Measurements from ENCODE around the gene KIAA0319L.

Gene KIAA0319L

DNA sequence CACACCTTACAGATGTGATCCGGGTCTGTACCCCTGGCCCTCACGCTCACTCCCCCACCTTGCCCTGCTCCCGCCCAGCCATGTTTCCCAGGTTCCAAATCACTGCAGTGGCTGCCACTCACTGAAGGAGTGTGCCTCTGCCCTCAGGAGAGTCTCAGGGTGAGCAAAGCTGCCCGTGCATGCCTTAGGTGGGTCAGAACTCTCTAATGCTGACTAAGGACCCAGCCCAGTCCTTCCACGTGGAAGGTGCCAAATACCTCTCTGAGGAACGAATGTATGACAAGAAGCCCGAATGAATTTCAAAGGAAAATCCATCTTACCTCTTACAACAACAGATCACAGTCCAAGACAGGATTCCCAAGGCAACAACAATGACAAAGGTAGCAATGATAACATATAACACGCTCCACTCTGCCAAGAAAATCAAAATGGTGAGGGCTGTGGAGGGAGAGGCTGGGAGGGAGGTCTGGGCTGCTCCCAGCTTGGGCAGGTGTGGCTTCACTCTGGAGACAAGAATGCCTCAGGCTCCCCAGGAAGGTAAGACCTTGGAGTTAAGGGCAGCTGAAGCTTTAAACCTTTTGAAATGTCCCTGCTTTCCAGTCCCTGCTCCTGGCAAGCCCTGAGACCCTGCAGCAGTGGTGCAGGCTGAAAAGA lies 115.2 kb downstream of the KIAA0319L start:
- no peak for DNase-seq

DNA sequence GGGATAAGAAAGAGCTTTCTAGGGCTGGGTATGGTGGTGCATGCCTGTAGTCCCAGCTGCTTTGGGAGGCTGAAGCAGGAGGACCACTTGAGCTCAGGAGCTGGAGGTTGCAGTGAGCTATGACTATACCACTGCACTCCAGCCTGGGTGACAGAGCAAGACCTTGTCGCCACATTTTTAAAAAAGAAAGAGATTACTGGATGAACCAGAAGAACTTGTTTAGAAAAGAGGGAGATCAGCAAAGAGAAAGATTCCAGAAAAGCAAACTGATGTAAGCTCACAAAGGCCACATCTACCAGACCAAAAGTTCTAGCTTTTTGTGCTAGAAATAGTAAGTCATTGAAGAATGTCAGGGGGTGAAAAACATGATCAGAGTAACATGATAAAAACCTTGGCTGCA lies 117.6 kb downstream of the KIAA0319L start:
- no peak for DNase-seq

DNA sequence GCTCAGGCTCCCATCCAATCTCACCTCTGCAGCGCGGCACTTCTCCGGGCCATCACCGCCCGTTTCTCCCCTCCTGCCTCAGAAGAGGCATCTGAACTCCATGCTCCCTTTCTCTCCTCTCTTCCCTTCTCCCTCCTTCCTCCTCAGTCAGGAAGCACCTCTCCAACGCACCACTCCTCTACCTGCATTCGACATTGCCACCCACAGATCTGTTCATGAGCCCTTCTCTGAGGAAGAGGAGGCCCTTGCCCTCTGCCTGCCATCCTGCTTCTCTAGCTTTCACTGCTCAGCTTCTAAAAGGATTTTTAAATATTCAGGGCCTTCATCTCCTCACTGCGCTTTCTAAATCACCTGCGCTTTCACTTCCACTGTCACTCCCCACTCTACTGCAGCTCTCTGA lies 120.0 kb downstream of the KIAA0319L start:
- DNase-seq = no peak

DNA sequence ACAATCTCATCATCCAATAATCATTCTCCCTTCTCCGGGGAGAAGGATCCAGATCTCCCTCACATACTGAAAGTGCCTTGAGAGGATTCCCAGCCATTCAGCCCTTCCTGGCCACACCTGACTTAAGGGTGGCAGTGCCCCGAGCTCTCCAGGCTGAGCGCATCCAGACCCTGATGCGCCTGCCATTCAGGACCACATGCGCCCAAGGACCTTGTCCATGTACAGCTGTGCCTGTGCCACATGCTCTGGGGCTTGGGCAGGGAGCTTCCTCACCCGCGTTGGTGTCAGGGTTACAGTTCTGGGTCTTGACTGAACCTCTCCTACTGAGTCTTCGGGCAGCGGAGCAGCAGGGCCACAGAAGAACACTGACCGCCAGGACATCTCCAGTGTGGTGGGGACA lies 121.1 kb downstream of the KIAA0319L start:
- DNase-seq = no peak

DNA sequence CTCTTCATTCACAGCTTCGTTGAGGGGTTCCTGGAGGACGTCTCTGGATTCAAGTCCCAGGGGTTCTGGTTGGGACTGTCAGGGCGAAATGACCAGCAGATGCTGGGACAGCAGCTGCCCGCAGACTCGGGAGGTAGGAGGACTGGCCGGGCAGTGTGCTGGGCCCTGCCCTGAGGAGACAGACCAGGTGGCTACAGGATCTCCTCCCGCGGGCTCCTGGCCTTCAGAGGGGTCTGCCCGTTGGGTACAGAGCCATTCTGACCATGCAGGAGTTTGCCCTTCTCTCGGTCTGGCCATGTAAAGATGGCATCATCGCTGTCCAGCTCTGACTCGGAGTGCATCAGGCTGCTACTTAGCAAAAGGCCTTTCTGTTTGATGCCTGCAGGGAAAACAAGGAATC lies 122.5 kb downstream of the KIAA0319L start:
- DNase-seq = no peak

DNA sequence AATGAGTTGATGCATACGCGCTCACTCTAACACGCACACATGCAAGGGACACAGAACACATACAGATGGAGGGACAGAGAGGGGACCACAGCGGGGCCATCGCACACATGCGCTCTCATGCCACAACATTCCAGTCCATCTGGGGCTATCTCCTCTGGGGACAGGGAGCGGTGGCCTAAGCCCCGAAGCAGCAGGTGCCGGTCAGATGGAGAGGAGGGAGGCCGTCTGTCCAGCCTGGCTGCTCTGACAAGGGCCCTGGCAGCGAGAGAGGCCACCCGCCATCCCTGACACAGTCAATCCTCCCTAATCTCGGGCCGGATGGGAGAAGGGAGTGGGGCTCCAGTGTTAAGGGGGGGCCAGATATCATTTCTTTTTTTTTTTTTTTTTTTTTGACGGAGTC lies 123.5 kb downstream of the KIAA0319L start:
- DNase-seq = no peak

DNA sequence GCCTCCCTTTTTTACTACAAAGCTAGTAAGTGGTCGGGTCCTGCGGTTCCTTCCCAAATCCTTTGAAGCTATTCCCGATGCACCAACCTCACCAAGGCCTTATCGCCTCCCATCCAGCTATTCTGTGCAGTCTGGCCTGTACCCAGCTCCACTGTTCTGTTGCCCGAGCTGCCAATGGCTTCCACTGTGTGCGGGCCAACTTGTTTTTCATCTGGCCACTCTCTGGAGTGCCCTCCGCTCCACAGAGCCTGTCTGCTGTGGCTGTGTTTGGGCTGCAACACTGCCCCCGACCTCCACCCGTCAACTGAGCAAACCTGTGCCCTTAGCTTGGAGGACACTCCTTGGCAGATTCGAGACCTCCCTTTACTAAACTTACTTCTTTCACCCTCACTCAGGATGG lies 125.0 kb downstream of the KIAA0319L start:
- no peak for DNase-seq

DNA sequence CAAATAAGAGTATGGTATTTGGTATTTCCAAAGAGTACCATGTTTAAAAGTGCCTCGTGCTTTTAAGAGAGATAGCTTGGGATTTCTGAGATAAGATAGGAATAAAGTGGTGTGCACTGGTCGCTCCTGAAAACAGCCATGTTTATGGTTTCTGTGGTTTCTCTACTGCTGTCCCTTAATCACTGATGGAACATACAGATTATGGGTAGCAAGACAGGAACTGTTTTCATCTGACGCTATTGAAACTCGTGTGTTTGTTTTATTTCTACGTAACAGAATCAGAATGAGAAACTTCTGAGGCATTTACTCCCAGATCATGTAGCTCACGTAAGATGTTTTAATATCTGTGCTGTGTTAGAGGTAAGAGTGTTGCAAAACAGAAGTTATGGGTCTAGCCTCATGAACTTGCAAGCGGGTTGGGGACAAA lies 126.0 kb downstream of the KIAA0319L start:
- DNase-seq = no peak

DNA sequence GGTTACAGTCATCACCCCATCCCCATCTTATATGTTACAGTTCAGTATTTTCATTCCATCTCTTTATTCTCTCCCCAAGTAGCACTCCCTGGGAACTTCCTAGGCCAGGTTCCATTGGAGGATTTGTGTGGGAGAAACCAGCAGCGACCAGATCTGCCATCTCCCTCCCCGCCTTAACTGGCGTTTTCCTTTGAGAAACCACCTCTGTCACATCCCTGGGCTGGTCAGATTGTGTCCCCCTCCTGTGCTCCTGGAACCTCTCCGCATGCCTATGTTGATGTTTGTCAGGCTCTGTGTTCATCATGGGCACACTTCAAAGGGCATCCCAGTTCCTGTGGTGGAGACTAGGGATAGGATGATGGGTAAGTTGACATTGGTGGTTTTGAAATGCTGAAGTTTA lies 126.4 kb downstream of the KIAA0319L start:
- DNase-seq = no peak

DNA sequence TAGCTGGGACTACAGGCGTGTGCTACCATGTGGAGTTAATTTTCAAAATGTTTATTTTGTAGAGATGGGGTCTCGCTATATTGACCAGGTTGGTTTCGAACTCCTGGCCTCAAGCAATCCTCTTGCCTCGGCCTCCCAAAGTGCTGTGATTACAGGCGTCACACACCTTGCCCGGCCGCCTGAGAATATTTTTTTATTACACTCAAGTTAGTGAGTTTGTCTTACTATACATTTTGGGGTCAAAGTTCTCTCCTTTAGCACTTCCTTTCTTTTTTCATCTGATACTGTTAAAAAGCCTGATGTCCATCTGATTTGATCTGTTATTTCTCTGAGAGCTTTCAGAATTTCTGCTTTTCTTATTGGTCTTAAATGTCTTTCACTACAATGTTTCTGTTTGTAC lies 128.8 kb downstream of the KIAA0319L start:
- no peak for DNase-seq

DNA sequence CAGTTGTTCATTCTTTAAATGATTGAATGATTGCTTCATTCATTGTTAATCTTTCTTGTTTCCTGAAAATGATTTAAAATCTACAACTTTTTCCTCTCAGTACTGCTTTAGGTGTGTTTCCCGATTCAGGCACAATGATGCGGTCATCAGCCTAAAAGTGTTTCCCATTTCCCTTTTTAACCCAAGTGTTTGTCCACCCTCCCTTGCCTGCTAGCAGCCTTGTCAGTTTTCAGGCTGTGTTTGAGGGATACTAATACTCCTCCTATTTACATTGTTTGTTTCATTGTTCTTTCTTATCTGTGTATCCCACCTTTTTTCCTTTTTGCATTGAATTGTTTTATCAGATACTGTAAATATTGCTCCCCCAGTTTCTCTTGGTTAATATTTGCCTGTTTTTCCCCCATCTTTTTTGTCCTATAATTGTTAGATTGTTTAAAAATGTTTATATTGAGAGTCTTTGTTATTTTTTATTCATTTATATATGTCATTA lies 131.1 kb downstream of the KIAA0319L start:
- DNase-seq = no peak

DNA sequence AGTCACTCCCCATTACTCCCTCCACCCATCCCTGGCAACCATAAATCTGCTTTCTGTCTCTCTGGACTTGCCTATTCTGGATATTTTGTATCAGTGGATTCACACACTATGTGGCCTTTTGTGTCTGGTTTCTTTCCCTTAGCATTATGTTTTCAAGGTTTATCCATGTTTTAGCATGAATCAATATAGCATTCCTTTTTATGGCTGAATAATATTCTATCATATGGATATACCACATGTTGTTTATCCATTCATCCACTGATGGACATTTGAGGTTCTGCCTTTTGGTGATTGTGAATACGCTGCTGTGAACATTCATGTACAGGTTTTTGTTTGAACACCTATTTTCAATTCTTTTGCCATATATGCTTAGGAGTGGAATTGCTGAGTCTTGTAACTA lies 148.3 kb downstream of the KIAA0319L start:
- DNase-seq = no peak

DNA sequence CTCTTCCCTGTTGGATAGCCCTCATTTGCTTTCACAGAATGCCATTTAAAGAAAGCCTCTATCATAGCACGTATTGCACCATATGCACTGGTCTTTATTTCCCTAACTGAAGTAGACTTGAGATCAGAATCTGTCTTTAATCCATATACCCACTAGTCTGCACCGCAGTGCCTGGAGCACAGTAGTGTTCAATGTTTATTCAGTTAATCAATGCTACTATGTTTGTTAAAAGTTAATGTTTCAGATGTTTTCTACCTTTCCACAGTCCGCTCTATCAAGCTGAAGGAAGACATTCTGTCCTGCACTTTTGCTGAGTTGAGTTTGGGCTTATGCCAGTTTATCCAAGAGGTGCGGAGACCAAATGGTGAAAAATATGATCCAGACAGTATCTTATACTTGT lies 149.5 kb downstream of the KIAA0319L start:
- DNase-seq = no peak

DNA sequence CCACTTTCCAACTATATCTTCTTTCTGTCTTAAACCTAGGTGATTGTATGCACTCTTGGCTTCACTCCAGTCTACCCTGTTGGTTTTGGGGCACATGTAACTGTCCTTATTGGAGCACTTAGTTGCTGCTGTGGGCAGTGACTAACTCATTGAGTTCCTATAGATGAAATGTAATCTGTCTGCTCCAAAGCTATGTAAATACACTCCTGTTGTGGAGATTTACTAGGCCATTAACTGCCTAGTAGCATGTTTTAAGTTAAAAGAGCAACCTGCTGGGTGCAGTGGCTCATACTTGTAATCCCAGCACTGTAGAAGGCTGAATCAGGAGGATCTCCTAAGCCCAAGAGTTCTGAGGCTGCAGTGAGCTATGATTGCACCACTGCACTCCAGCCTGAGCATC lies 151.1 kb downstream of the KIAA0319L start:
- no peak for DNase-seq

DNA sequence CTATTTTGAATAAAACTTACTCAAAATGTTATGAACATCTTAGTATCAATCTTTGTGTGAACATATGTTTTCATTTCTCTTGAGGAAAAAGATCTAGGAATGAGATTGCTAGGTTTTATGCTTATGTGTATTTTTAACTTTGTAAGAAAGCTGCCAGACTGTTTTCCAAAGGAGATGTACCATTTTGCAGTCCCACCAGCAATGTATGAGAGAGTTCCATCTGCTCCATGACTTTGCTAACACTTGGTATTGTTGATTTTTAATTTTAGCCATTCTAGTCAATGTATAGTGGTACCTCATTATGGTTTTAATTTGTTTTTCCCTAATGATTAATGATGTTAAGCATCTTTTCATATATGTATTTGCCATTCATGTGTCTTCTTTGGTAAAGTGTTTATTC lies 156.2 kb downstream of the KIAA0319L start:
- DNase-seq = no peak

DNA sequence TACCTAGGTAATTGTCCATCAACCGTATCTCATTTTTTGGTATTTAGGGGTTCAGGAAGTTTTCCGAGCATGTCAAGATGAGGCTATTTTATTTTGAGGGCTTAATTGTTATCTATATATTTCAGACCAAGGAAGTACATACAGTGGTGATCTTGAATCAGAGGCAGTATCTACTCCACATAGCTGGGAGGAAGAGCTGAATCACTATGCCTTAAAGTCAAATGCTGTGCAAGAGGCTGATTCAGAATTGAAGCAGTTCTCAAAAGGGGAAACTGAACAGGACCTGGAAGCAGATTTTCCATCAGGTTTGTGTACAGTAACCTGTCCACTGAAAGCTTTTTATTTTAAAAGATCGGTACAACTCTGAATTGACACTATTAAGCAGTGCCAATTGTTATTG lies 158.5 kb downstream of the KIAA0319L start:
- no peak for DNase-seq

DNA sequence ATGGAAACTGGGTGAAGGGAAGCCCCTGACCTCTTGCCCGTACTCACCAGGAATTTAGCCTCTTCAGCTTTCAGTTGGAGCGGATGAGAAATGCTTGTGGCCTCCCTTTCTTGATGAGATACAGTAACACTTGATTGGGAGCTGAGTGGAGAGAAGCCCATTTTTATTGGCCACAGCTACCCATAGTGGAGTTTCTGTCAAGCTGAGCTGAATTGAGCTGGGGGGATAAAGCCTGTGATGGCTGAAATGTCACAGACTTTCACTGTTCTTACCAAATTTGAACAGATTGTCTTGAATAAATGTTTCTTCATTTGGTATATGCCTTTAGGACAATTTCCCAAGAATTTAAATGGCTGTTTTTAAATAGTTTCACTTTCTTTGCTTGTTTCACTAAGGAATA lies 162.8 kb downstream of the KIAA0319L start:
- no peak for DNase-seq

DNA sequence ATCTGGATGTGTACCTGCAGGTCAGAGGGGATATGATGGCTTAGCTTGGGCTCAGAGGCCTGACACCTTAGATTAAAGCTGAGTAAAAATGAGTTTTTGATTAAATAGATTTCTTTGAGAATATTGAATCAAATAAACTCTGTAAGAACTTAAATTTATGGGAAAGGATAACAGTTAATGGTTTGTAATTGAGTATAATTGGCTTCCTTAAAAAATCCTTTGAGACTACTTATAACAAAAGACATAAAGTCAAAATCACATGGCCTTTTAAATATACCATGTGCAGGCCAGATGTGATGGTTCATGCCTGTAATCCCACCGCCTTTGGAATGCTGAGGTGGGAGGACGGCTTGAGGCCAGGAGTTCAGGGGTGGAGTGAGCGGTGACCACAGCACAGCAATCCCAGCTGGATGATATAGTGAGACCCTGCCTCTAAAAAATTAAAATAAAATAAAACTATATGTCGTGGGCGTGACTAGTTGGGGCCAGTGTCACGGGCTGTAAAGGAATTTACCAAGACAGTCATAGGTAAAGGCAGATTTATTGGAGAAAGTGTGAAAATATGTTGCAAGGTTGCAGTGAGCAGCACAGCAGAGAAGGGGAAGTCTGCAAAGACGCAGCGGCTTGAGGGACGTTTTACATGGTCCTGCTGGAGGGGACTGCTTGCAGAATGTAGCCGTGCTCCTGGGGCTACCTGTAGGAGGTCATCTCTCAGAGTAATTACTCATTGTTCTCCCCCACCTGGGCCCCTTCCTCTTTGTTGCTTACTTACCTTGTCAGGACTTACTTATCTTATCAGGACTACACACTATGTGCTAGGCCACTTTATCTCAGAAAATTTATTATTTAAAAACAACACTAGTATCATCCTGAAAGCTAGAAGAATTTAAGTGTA lies 166.4 kb downstream of the KIAA0319L start:
- no peak for DNase-seq

DNA sequence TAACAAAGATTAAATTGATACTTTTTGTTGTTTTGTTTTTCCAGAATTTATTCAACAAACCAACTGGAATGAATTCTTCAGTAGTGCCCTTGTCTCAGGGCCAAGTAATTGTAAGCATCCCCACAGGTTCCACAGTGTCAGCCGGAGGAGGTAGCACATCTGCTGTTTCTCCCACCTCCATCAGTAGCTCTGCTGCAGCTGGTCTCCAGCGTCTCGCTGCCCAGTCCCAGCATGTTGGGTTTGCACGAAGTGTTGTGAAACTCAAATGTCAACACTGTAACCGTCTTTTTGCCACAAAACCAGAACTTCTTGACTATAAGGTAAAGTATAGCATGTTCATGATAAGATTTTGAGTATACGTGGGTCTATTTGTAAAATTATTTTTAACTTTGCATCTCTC lies 170.2 kb downstream of the KIAA0319L start:
- DNase-seq = no peak

DNA sequence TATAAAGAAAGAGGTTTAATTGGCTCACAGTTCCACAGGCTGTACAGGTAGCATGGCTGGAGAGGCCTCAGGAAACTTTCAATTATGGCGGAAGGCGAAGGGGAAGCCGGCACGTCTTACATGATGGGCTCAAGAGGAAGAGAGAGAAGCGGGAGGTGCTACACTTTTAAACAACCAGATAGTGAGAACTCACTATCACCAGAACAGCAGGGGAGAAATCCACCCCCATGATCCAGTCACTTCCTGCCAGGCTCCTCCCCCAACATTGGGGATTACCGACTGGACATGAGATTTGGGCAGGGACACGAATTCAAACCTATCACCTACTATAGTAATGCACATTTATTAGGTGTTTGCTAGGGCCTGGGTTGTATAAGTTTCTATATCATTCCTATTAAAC lies 170.9 kb downstream of the KIAA0319L start:
- DNase-seq = no peak

Measured in NCI-H2081 treated with DMSO at 0.1 percent for 48 hours (cell line).